Hindlimb muscle (tissue), 1 donor: ENCODE results near the gene ESCO1. TPM values are rescaled to one million over a fixed set of nuclear protein-coding genes. Genes with fewer than 3 reads are reported as not detected.
A peak's percentile ranks its signal among the peaks of the same experiment; 100 is the strongest.

Experiments used
- DNase-seq: peaks from one replicate; pipeline ENCODE4 v3.0.0-alpha.2; 2013
- polyA plus RNA-seq: library from polyadenylated mRNA; unstranded; fragments of 120-200 nt; gene quantifications from one replicate; pipeline ENCODE4 v1.2.1, GENCODE V29; 2013; ENCODE audit not compliant: insufficient read length

The ESCO1 gene
- polyA plus RNA-seq, 1 donor = 18.0 TPM

GRCh38 chr18:21486905-21487437, 113.5 kb downstream of the ESCO1 start:
- peak; percentile 8 for DNase-seq

DNA sequence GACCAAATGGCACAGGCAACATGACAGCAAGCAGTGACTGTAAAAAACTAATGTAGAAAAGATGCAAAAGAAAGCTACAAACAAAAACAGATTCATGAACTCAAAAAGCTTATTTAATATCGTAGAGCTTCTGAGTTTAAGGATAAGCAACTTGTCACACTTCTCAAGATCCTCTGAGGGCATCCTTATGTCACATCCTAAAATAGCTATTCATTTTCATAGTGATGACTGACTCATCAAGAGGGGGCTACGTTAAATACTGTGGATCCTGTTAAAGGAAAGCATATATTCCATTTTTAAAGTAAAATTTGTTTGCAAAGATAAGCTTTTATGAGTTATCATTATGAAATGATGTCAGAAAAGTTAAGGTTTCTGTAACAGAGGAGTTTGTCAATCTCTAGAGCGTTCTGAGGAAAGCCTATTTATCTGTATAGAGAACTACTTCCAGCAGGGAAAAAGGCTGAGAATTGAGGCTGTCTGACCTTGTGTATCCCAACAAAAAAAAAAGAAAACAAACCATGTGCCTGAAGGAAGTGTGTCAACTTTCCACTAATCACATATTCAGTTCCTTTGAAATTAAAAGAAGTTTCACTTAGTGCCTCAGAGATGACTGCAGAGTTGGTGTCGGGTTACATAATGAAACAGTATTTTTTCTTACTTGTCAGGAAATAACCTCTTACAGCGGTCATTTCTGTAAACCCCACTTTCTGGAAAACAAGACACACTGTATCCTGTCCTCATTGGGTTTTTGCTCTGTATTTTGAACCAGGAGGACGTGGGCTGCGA, 115.5 kb downstream of the ESCO1 start:
- DNase-seq = no peak

- peak; percentile 36 for DNase-seq
Measured at GRCh38 chr18:21483051-21483450, 117.5 kb downstream of the ESCO1 start.

DNA sequence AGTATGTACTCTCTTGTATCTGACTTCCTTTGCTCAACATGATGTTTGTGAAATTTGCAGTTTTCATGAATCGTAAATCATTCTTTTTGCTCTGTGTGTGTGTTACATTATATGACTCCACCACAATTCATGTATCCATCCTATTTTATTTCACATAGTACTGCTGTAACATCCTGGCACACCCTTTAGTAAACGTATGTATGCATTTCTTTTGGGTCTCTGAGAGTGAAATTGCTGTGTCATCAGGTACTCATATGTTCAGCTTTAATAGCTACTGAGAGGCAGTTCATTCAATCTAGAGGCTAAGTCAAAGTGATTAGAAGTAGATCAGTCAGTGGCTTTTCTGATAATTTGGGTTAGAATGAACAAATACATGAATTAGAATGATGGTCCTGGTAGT, 118.8 kb downstream of the ESCO1 start:
- no peak for DNase-seq

DNA sequence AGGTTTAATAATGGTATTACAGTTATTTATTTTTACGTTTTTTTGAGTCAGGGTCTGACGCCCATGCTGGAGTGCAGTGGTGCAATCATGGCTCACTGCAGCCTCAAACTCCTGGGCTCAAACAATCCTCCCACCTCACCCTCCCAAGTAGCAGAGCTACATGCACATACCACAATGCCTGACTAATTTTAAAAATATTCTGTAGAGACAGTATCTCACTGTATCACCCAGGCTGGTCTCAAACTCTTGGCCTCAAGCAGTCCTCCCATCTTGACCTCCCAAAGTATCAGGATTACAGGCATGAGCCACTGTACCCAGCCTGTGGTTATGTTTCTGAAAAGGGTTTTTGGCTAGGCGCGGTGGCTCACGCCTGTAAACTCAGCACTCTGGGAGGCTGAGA, 120.8 kb downstream of the ESCO1 start:
- no peak for DNase-seq

Other genes with a start within 250 kb of the ESCO1 start
- gene SNRPD1, start 11.6 kb upstream of the ESCO1 start, polyA plus RNA-seq = 75.6 TPM
- gene ABHD3, start 104.1 kb upstream of the ESCO1 start, polyA plus RNA-seq = 11.2 TPM
- 46.1 TPM for gene MIB1, start 140.1 kb upstream of the ESCO1 start, polyA plus RNA-seq